ENCODE results near the gene MRPS17.

- TF ChIP-seq CTCF (IDR thresholded peaks at IDR 0.05) (no peak), EZH2 (IDR thresholded peaks at IDR 0.05; ENCODE audit: borderline replicate concordance, insufficient read depth, low read depth, low read length, poor library complexity, severe bottlenecking) (no peak)
Measured at GRCh38 chr7:55965100-55965470, 13.4 kb downstream of the MRPS17 start.
